ENCODE measurements around the gene YTHDF1. TPM values are rescaled to one million over a fixed set of nuclear protein-coding genes. Genes with fewer than 3 reads are reported as not detected.
"Not testable (repeated sequence)": the region's sequence is repeated elsewhere in the genome, so short reads cannot be mapped to it uniquely, and the experiment has no call there.

Gene YTHDF1
- total and polyA plus RNA-seq, 2 of the 4 experiments (the other 2 are of a cell fraction): 10.9 to 22.6 TPM

DNA sequence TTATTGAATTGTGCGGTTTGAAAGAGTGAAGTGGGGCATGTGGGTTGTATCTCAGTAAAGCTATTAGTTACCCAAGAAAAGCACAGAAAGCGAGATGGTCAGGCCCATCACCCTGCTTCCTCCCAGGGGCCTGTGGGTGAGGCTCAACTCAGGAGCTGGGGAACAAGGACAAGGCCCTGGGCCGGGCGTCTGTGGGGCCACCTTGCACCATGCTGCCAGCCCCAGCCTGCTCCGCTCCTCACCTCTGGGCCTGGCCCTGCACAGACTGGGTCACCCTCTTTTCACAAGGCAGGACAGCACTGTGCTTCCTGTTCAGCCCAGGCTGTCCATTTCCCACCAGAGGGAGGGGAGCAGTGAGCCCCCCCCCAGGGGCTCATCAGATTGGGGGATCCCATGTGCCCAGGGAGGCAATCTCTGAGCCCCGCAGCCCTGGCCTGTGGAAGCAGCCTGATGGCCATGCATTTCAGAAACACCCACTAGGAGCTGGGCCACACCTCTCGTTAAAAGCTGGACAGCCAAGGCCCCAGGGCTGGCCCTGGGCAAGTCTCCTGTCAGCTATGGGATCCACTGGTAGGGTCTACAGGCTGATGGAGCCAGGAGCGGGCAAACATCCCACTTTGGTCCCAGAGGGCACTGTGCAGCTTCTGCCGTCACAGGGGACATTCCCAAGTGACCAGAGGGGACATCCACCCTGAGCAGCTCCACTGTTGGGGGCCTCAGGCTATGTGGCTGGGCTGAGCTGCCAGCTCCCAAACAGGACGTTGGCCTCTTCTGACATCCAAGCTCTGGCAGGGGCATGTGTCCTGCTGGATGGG, 55.9 kb downstream of the YTHDF1 start:
- ChIA-PET POLR2A (ENCODE audit: unreplicated experiment) (no interaction called here), CTCF (no interaction called here)
- ATAC-seq (ENCODE audit: low read depth) (no peak), DNase-seq (no peak)
- Histone ChIP-seq H4K91ac (ENCODE audit: insufficient read depth, low read depth, low read length) (no peak overlapping the region), H2AK5ac (ENCODE audit: low read depth, low read length) (no peak overlapping the region), H3K23ac (ENCODE audit: low read depth, low read length) (no peak overlapping the region), H4K8ac (ENCODE audit: low read depth in 2 of 2, low read length in 2 of 2) (no peak overlapping the region), H4K20me1 (ENCODE audit: insufficient read depth, low read length) (no peaks in the 10 kb centered on the region; the same call in 1 of the 2 replicates), H3K4me1 (ENCODE audit: control insufficient read depth, insufficient read depth, low read length) (no peaks in the 10 kb centered on the region), H3K27ac (ENCODE audit: insufficient read depth, low read length) (no peak overlapping the region), H3K9me1 (ENCODE audit: insufficient read depth, low read length) (no peaks in the 10 kb centered on the region), H4K5ac (ENCODE audit: low read depth, low read length) (no peak overlapping the region), H2BK5ac (ENCODE audit: low read depth, low read length, poor library complexity, severe bottlenecking) (no peak overlapping the region), H3K9me3 (ENCODE audit: control insufficient read depth, insufficient read depth, low read length) (no peaks in the 10 kb centered on the region), H3K9ac (ENCODE audit: low read depth, low read length) (no peak overlapping the region), H3K27me3 (ENCODE audit: control insufficient read depth, insufficient read depth, low read length) (peaks cover 52% of the 10 kb centered on the region), H2AK9ac (replicated peaks; ENCODE audit: low read depth, low read length, poor library complexity) (no peak overlapping the region), H3K4me3 (ENCODE audit: insufficient read depth, low read depth, low read length) (no peak overlapping the region), H2BK120ac (ENCODE audit: low read depth, low read length) (no peak overlapping the region), H3K14ac (replicated peaks; ENCODE audit: low read depth, low read length) (no peak overlapping the region), H3K4ac (ENCODE audit: low read depth, low read length) (no peak overlapping the region), H3K4me2 (ENCODE audit: low read depth, low read length) (no peak overlapping the region), H3K56ac (ENCODE audit: extremely low read depth, insufficient read depth, low read length) (no peak overlapping the region), H2BK20ac (ENCODE audit: low read depth, low read length) (no peak overlapping the region), H3K79me1 (ENCODE audit: low read depth in 1 of 2, low read length in 2 of 2) (no peaks in the 10 kb centered on the region), H2AFZ (replicated peaks; ENCODE audit: low read length, poor library complexity) (no peak overlapping the region), H3K36me3 (ENCODE audit: control insufficient read depth, insufficient read depth, low read length) (no peaks in the 10 kb centered on the region), H3K18ac (ENCODE audit: low read depth, low read length) (no peak overlapping the region), H2BK15ac (ENCODE audit: low read depth, low read length) (no peak overlapping the region)
- TF ChIP-seq RFX5 (IDR thresholded peaks at IDR 0.05; ENCODE audit: low read depth, low read length): no peak
- TF ChIP-seq MXI1 (IDR thresholded peaks at IDR 0.05; ENCODE audit: borderline replicate concordance, low read depth, low read length): no peak
- TF ChIP-seq RAD21 (IDR thresholded peaks at IDR 0.05; ENCODE audit: low read length): no peak
- TF ChIP-seq SMC3 (IDR thresholded peaks at IDR 0.05; ENCODE audit: low read depth, low read length): no peak
- no peak for TF ChIP-seq CHD1 (IDR thresholded peaks at IDR 0.05; ENCODE audit: low read depth, low read length)
- no TSS peak for BruUV-seq (replicated peaks)
- dilution Hi-C loops (cut with HindIII; ENCODE audit: low sequenced_read_pairs, unreplicated experiment): no loop called here
- intact Hi-C loops (cut with micrococcal nuclease): no loop called here
- in situ Hi-C loops (cut with MboI; ENCODE audit: low sequenced_read_pairs): no loop called here
- 32% methylated on average over 2 of the region's 10 CpGs; no CpG with 5 or more reads in 1 of the 2 experiments for WGBS, 2 experiments (ENCODE audit: extremely low coverage in 2 of 2, insufficient read length in 1 of 2)

DNA sequence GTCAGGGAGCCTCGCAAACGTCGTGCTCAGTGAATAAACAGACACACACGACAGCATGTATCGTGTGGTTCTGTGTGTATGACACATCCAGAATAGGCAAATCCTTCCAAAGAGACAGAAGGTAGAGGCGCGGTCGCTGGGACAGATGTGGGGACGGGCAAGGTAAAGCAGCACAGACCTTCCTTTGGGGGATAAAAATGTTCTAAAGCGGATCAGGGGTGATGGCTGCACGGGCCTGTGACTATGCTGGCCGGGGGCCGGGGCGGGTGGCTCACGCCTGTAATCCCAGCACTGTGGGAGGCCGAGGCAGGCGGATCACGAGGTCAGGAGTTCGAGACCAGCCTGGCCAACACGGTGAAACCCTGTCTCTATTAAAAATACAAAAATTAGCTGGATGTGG, 56.7 kb downstream of the YTHDF1 start:
- H2BK15ac ChIP-seq (ENCODE audit: low read depth, low read length); H2AFZ ChIP-seq (replicated peaks; ENCODE audit: low read length, poor library complexity); H3K23ac ChIP-seq (ENCODE audit: low read depth, low read length); H3K36me3 ChIP-seq (ENCODE audit: control insufficient read depth, insufficient read depth, low read length); H3K4me2 ChIP-seq (ENCODE audit: low read depth, low read length); H3K4me1 ChIP-seq (ENCODE audit: control insufficient read depth, insufficient read depth, low read length); H3K79me1 ChIP-seq (ENCODE audit: low read depth in 1 of 2, low read length in 2 of 2); H3K4ac ChIP-seq (ENCODE audit: low read depth, low read length); H2AK9ac ChIP-seq (replicated peaks; ENCODE audit: low read depth, low read length, poor library complexity); H3K27ac ChIP-seq (ENCODE audit: insufficient read depth, low read length); H3K9me3 ChIP-seq (ENCODE audit: control insufficient read depth, insufficient read depth, low read length); H3K9me1 ChIP-seq (ENCODE audit: insufficient read depth, low read length); H4K5ac ChIP-seq (ENCODE audit: low read depth, low read length); H2AK5ac ChIP-seq (ENCODE audit: low read depth, low read length); H2BK20ac ChIP-seq (ENCODE audit: low read depth, low read length); H2BK5ac ChIP-seq (ENCODE audit: low read depth, low read length, poor library complexity, severe bottlenecking); H3K9ac ChIP-seq (ENCODE audit: low read depth, low read length); H2BK120ac ChIP-seq (ENCODE audit: low read depth, low read length); dilution Hi-C loops (cut with HindIII; ENCODE audit: low sequenced_read_pairs, unreplicated experiment); H4K20me1 ChIP-seq (ENCODE audit: insufficient read depth, low read length); POLR2A ChIA-PET (ENCODE audit: unreplicated experiment); BruUV-seq (replicated peaks); in situ Hi-C loops (cut with MboI; ENCODE audit: low sequenced_read_pairs); DNase-seq; H4K8ac ChIP-seq (ENCODE audit: low read depth in 2 of 2, low read length in 2 of 2); H4K91ac ChIP-seq (ENCODE audit: insufficient read depth, low read depth, low read length); CTCF ChIA-PET; H3K14ac ChIP-seq (replicated peaks; ENCODE audit: low read depth, low read length); ATAC-seq (ENCODE audit: low read depth); H3K18ac ChIP-seq (ENCODE audit: low read depth, low read length); intact Hi-C loops (cut with micrococcal nuclease); H3K4me3 ChIP-seq (ENCODE audit: insufficient read depth, low read depth, low read length); H3K56ac ChIP-seq (ENCODE audit: extremely low read depth, insufficient read depth, low read length): not testable (repeated sequence)
- H3K27me3 ChIP-seq (ENCODE audit: control insufficient read depth, insufficient read depth, low read length): peaks cover 54% of the 10 kb centered on the region
- WGBS, 2 experiments (ENCODE audit: extremely low coverage in 2 of 2, insufficient read length in 1 of 2): 85% methylated on average over 7 of the region's 20 CpGs; no CpG with 5 or more reads in 1 of the 2 experiments
